ENCODE measurements around the gene ATL1.

ATL1 gene

GRCh38 chr14:50600849-50601248, 40.9 kb downstream of the ATL1 start:
- no peaks in the 10 kb centered on the region for H3K36me3 ChIP-seq (ENCODE audit: insufficient read depth, low read length)

DNA sequence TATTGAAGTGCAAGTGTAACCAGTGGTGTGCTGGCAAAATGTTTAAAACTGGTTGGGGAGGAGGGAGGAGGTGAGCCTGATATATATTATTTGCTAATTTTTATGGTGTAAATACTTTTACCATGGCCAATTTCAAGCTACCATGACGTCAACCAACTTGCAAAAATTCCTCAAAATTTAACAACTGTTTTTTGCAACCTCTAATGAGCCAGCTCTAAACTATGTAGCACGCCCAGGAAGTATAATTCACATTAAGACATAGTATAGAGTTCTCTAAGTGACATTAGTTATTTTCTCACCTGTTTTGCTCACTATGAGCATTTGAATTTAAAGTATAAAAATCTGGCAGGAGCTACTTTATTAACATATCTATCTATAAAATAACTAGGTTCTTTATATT, 41.4 kb downstream of the ATL1 start:
- H3K4me1 ChIP-seq (ENCODE audit: control insufficient read depth, insufficient read depth, low read length, unreplicated experiment): peaks cover 3% of the 10 kb centered on the region
- no peak overlapping the region for H2AFZ ChIP-seq (ENCODE audit: low read length, unreplicated experiment)
- no peak overlapping the region for H3K27ac ChIP-seq (ENCODE audit: low read depth, low read length)
- H3K79me2 ChIP-seq (ENCODE audit: control insufficient read depth, insufficient read depth, low read length, unreplicated experiment): no peaks in the 10 kb centered on the region
- no peak overlapping the region for H3K4me3 ChIP-seq (ENCODE audit: low read depth, low read length)
- H3K36me3 ChIP-seq (ENCODE audit: insufficient read depth, low read length): no peaks in the 10 kb centered on the region
- H3K27me3 ChIP-seq (ENCODE audit: insufficient read depth, low read length): no peaks in the 10 kb centered on the region

More at GRCh38 chr14:50600849-50601248, 40.9 kb downstream of the ATL1 start:
- Histone ChIP-seq H2AFZ (ENCODE audit: low read length, unreplicated experiment) (no peak overlapping the region), H3K4me3 (ENCODE audit: low read depth, low read length) (no peak overlapping the region), H3K4me1 (ENCODE audit: control insufficient read depth, insufficient read depth, low read length, unreplicated experiment) (peaks cover 3% of the 10 kb centered on the region), H3K79me2 (ENCODE audit: control insufficient read depth, insufficient read depth, low read length, unreplicated experiment) (no peaks in the 10 kb centered on the region), H3K27me3 (ENCODE audit: insufficient read depth, low read length) (no peaks in the 10 kb centered on the region), H3K27ac (ENCODE audit: low read depth, low read length) (no peak overlapping the region)

DNA sequence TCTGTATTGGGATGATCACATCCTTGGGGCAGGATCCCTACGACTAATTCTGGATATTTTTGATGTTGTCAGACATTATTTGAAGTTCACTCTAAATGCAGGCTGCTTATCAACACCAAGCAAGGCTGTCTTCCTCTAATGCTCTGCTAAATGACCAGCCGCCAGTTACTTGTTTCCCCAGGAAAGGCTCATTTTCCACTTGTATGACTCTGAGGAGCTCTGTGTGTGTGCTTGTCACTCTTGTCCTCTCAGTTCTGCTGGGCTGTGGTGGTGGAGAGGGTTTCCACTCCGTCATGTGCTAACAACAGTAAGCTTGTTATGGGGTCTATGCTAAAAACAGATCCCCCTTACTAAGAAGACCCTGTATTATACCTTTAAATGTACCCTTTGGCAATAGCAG, 42.1 kb downstream of the ATL1 start:
- Histone ChIP-seq H3K4me3 (ENCODE audit: low read depth, low read length) (no peak overlapping the region), H3K36me3 (ENCODE audit: insufficient read depth, low read length) (no peaks in the 10 kb centered on the region), H2AFZ (ENCODE audit: low read length, unreplicated experiment) (no peak overlapping the region), H3K4me1 (ENCODE audit: control insufficient read depth, insufficient read depth, low read length, unreplicated experiment) (peaks cover 3% of the 10 kb centered on the region), H3K27me3 (ENCODE audit: insufficient read depth, low read length) (no peaks in the 10 kb centered on the region), H3K79me2 (ENCODE audit: control insufficient read depth, insufficient read depth, low read length, unreplicated experiment) (no peaks in the 10 kb centered on the region), H3K27ac (ENCODE audit: low read depth, low read length) (no peak overlapping the region)

- H3K27ac ChIP-seq (ENCODE audit: low read depth, low read length): no peak overlapping the region
- peaks cover 3% of the 10 kb centered on the region for H3K4me1 ChIP-seq (ENCODE audit: control insufficient read depth, insufficient read depth, low read length, unreplicated experiment)
- no peaks in the 10 kb centered on the region for H3K79me2 ChIP-seq (ENCODE audit: control insufficient read depth, insufficient read depth, low read length, unreplicated experiment)
- H3K36me3 ChIP-seq (ENCODE audit: insufficient read depth, low read length): no peaks in the 10 kb centered on the region
- no peaks in the 10 kb centered on the region for H3K27me3 ChIP-seq (ENCODE audit: insufficient read depth, low read length)
- H3K4me3 ChIP-seq (ENCODE audit: low read depth, low read length): no peak overlapping the region
- H2AFZ ChIP-seq (ENCODE audit: low read length, unreplicated experiment): no peak overlapping the region
Observed at GRCh38 chr14:50603565-50603964, 43.6 kb downstream of the ATL1 start.

GRCh38 chr14:50605766-50606165, 45.8 kb downstream of the ATL1 start:
- Histone ChIP-seq H3K36me3 (ENCODE audit: insufficient read depth, low read length) (no peaks in the 10 kb centered on the region), H3K79me2 (ENCODE audit: control insufficient read depth, insufficient read depth, low read length, unreplicated experiment) (no peaks in the 10 kb centered on the region), H3K4me1 (ENCODE audit: control insufficient read depth, insufficient read depth, low read length, unreplicated experiment) (no peaks in the 10 kb centered on the region), H3K27ac (ENCODE audit: low read depth, low read length) (no peak overlapping the region), H3K27me3 (ENCODE audit: insufficient read depth, low read length) (no peaks in the 10 kb centered on the region), H3K4me3 (ENCODE audit: low read depth, low read length) (no peak overlapping the region), H2AFZ (ENCODE audit: low read length, unreplicated experiment) (no peak overlapping the region)

GRCh38 chr14:50606468-50606867, 46.5 kb downstream of the ATL1 start:
- Histone ChIP-seq H3K36me3 (ENCODE audit: insufficient read depth, low read length) (no peaks in the 10 kb centered on the region), H3K79me2 (ENCODE audit: control insufficient read depth, insufficient read depth, low read length, unreplicated experiment) (no peaks in the 10 kb centered on the region), H3K4me3 (ENCODE audit: low read depth, low read length) (no peak overlapping the region), H3K27ac (ENCODE audit: low read depth, low read length) (no peak overlapping the region), H2AFZ (ENCODE audit: low read length, unreplicated experiment) (no peak overlapping the region), H3K27me3 (ENCODE audit: insufficient read depth, low read length) (no peaks in the 10 kb centered on the region), H3K4me1 (ENCODE audit: control insufficient read depth, insufficient read depth, low read length, unreplicated experiment) (no peaks in the 10 kb centered on the region)

DNA sequence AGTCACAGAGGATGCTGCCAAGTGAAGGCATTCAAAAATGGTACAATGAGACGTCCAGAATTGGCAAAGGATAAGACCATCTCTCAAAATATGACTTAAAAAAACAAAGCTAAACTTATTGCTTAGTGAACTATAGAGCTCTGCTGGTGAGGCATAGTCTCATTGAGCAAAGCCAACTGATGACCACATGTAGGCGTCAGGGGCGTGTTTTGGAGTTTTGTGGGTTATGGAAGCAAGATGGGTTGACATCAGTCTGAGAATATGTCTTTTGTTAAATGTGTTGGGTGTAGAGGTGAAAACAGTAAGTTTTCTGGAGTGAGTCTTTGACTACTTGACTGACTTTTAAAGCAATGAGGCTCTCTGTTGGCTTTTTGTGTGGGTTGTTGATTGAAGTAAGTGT, 47.2 kb downstream of the ATL1 start:
- Histone ChIP-seq H3K36me3 (ENCODE audit: insufficient read depth, low read length) (no peaks in the 10 kb centered on the region), H2AFZ (ENCODE audit: low read length, unreplicated experiment) (no peak overlapping the region), H3K27ac (ENCODE audit: low read depth, low read length) (no peak overlapping the region), H3K27me3 (ENCODE audit: insufficient read depth, low read length) (no peaks in the 10 kb centered on the region), H3K4me3 (ENCODE audit: low read depth, low read length) (no peak overlapping the region), H3K4me1 (ENCODE audit: control insufficient read depth, insufficient read depth, low read length, unreplicated experiment) (no peaks in the 10 kb centered on the region), H3K79me2 (ENCODE audit: control insufficient read depth, insufficient read depth, low read length, unreplicated experiment) (no peaks in the 10 kb centered on the region)

DNA sequence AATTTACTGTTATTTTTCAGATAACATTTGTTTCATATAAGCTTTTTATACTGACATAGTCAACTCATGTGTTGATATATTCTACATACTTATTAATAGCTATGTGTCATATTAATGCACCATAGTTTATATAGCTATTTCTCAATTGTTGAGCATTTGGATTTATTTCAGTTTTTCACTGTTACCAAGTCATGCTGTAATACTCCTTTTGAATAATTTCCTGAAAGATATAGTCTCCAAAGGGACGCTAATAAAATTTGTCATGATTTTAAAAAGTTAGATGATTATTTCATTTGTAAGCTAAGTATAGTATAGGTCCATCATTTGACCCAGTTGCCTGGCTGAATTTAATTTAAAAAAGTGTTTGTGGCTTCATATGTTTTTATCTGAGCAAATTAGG, 47.8 kb downstream of the ATL1 start:
- Histone ChIP-seq H3K79me2 (ENCODE audit: control insufficient read depth, insufficient read depth, low read length, unreplicated experiment) (no peaks in the 10 kb centered on the region), H3K27ac (ENCODE audit: low read depth, low read length) (no peak overlapping the region), H3K4me1 (ENCODE audit: control insufficient read depth, insufficient read depth, low read length, unreplicated experiment) (no peaks in the 10 kb centered on the region), H3K4me3 (ENCODE audit: low read depth, low read length) (no peak overlapping the region), H3K36me3 (ENCODE audit: insufficient read depth, low read length) (no peaks in the 10 kb centered on the region), H2AFZ (ENCODE audit: low read length, unreplicated experiment) (no peak overlapping the region), H3K27me3 (ENCODE audit: insufficient read depth, low read length) (no peaks in the 10 kb centered on the region)

- no peaks in the 10 kb centered on the region for H3K4me1 ChIP-seq (ENCODE audit: control insufficient read depth, insufficient read depth, low read length, unreplicated experiment)
- H2AFZ ChIP-seq (ENCODE audit: low read length, unreplicated experiment): no peak overlapping the region
- H3K27me3 ChIP-seq (ENCODE audit: insufficient read depth, low read length): no peaks in the 10 kb centered on the region
- H3K4me3 ChIP-seq (ENCODE audit: low read depth, low read length): no peak overlapping the region
- no peaks in the 10 kb centered on the region for H3K79me2 ChIP-seq (ENCODE audit: control insufficient read depth, insufficient read depth, low read length, unreplicated experiment)
- H3K36me3 ChIP-seq (ENCODE audit: insufficient read depth, low read length): no peaks in the 10 kb centered on the region
- H3K27ac ChIP-seq (ENCODE audit: low read depth, low read length): no peak overlapping the region
Observed at GRCh38 chr14:50608302-50608851, 48.4 kb downstream of the ATL1 start.

- H2AFZ ChIP-seq (ENCODE audit: low read length, unreplicated experiment): no peak overlapping the region
Observed at GRCh38 chr14:50610465-50610864, 50.5 kb downstream of the ATL1 start.

GRCh38 chr14:50612806-50613205, 52.9 kb downstream of the ATL1 start:
- Histone ChIP-seq H3K4me3 (ENCODE audit: low read depth, low read length) (no peak overlapping the region), H2AFZ (ENCODE audit: low read length, unreplicated experiment) (no peak overlapping the region), H3K27me3 (ENCODE audit: insufficient read depth, low read length) (no peaks in the 10 kb centered on the region), H3K79me2 (ENCODE audit: control insufficient read depth, insufficient read depth, low read length, unreplicated experiment) (no peaks in the 10 kb centered on the region), H3K4me1 (ENCODE audit: control insufficient read depth, insufficient read depth, low read length, unreplicated experiment) (no peaks in the 10 kb centered on the region), H3K36me3 (ENCODE audit: insufficient read depth, low read length) (no peaks in the 10 kb centered on the region), H3K27ac (ENCODE audit: low read depth, low read length) (no peak overlapping the region)

More at GRCh38 chr14:50610465-50610864, 50.5 kb downstream of the ATL1 start:
- H3K27me3 ChIP-seq (ENCODE audit: insufficient read depth, low read length): no peaks in the 10 kb centered on the region
- no peak overlapping the region for H3K27ac ChIP-seq (ENCODE audit: low read depth, low read length)
- H3K4me3 ChIP-seq (ENCODE audit: low read depth, low read length): no peak overlapping the region
- H3K79me2 ChIP-seq (ENCODE audit: control insufficient read depth, insufficient read depth, low read length, unreplicated experiment): no peaks in the 10 kb centered on the region
- no peaks in the 10 kb centered on the region for H3K36me3 ChIP-seq (ENCODE audit: insufficient read depth, low read length)
- H3K4me1 ChIP-seq (ENCODE audit: control insufficient read depth, insufficient read depth, low read length, unreplicated experiment): no peaks in the 10 kb centered on the region

All from ACC112 (cell line).